GM12878 (cell line): ENCODE results near the gene NAMPT. TPM values are rescaled to one million over a fixed set of nuclear protein-coding genes. Genes with fewer than 3 reads are reported as not detected.
A peak's percentile ranks its signal among the peaks of the same experiment; 100 is the strongest.

Experiments
- ATF3 ChIP-seq: IDR thresholded peaks from 2 replicates; pipeline ENCODE4 v1.6.1; 2011; ENCODE audit warnings: low read depth, mild to moderate bottlenecking, low read length, moderate library complexity, borderline replicate concordance; ENCODE audit errors: extremely low read depth
- BCL11A ChIP-seq: IDR thresholded peaks from 2 replicates; pipeline ENCODE4 v1.6.1; 2011; ENCODE audit warnings: low read depth, low read length
- BHLHE40 ChIP-seq, 2 experiments: fragments of 450-650 bp in 1 of 2; IDR thresholded peaks; 2 replicates each; pipeline ENCODE4 v1.6.1; 2011 to 2017; ENCODE audit warnings: low read depth in 2 of 2, borderline replicate concordance in 1 of 2, improper control_type of control experiment in 1 of 2, low read length in 1 of 2, mild to moderate bottlenecking in 1 of 2
- CBX3 ChIP-seq: fragments of 200-600 bp; sonication (generic); IDR thresholded peaks from 2 replicates; pipeline ENCODE4 v1.6.1; 2016; ENCODE audit warnings: low read depth, borderline replicate concordance
- CHD2 ChIP-seq: IDR thresholded peaks from 2 replicates; pipeline ENCODE4 v1.6.1; 2011; ENCODE audit warnings: low read depth, low read length, improper control_type of control experiment, borderline replicate concordance
- E2F4 ChIP-seq: IDR thresholded peaks from 2 replicates; pipeline ENCODE4 v1.6.1; 2012; ENCODE audit warnings: low read depth, low read length, improper control_type of control experiment
- GATAD2B ChIP-seq: fragments of 450-650 bp; conservative IDR thresholded peaks from 2 replicates; pipeline ENCODE4 v1.6.1; 2017; ENCODE audit warnings: low read depth, mild to moderate bottlenecking, moderate library complexity
- IKZF2 ChIP-seq, 2 experiments: fragments of 450-650 bp; IDR thresholded peaks; 2 replicates each; pipeline ENCODE4 v1.6.1; 2017; ENCODE audit warnings: mild to moderate bottlenecking in 2 of 2, moderate library complexity in 2 of 2
- LARP7 ChIP-seq: fragments of 450-650 bp; IDR thresholded peaks from 2 replicates; pipeline ENCODE4 v1.6.1; 2017; ENCODE audit warnings: mild to moderate bottlenecking
- MYB ChIP-seq: fragments of 150-350 bp; IDR thresholded peaks from 2 replicates; pipeline ENCODE4 v1.6.1; 2014; ENCODE audit warnings: mild to moderate bottlenecking, low read depth, low read length, borderline replicate concordance
- NBN ChIP-seq: fragments of 450-650 bp; IDR thresholded peaks from 2 replicates; pipeline ENCODE4 v1.6.1; 2016
- RCOR1 ChIP-seq: conservative IDR thresholded peaks from 2 replicates; pipeline ENCODE4 v1.6.1; 2012; ENCODE audit warnings: low read depth, low read length, improper control_type of control experiment
- ZNF687 ChIP-seq: fragments of 450-650 bp; IDR thresholded peaks from 2 replicates; pipeline ENCODE4 v1.6.1; 2017; ENCODE audit warnings: mild to moderate bottlenecking, moderate library complexity
- polyA plus RNA-seq, 11 experiments: library from polyadenylated mRNA; depleted of rRNA in 4 of 11; unstranded in 6 of 11; stranded (reverse) in 5 of 11; fragments of >200 nt; fragmentation: Nextera tagmentation in 4 of 11; fragmentation: Illumina TruSeq in 1 of 11; extraction: Ambion mirVana in 4 of 11; extraction: Trizol in 1 of 11; gene quantifications; 1 replicate in 1 of 11; 2 replicates in 10 of 11; pipeline versions ENCODE4 v1.2.1 to v1.2.3, GENCODE V29; 2011 to 2016; ENCODE audit warnings: inconsistent platforms in 2 of 11, missing spikeins in 2 of 11, low read depth in 1 of 11
- total RNA-seq, 4 experiments: library from RNA; depleted of rRNA in 3 of 4; stranded (reverse); fragments of >200 nt in 3 of 4; fragmentation: Illumina TruSeq in 1 of 4; extraction: Trizol in 1 of 4; gene quantifications; 2 replicates each; pipeline versions ENCODE4 v1.2.1 to v1.2.3, GENCODE V29; 2013 to 2021
- TF ChIP-seq, protein P1 (sequence below): IDR thresholded peaks from 2 replicates; pipeline ENCODE4 v1.6.1; 2012; ENCODE audit warnings: low read length, inconsistent platforms
- TF ChIP-seq, protein P2 (sequence below): fragments of 450-650 bp; IDR thresholded peaks from 2 replicates; pipeline ENCODE4 v1.6.1; 2017; ENCODE audit warnings: borderline replicate concordance
- TF ChIP-seq, protein P3 (sequence below): fragments of 450-650 bp; IDR thresholded peaks from 2 replicates; pipeline ENCODE4 v1.6.1; 2017; ENCODE audit warnings: mild to moderate bottlenecking

NAMPT gene
- total and polyA plus RNA-seq, 10 of the 15 experiments (the other 5 are each of a cell fraction or from before 2014, with no cell fraction given): 28.3 to 173 (median 75.0) TPM

GRCh38 chr7:106285855-106286492, 1.2 kb upstream of the NAMPT start (continued):
- TF ChIP-seq, protein P1, sequence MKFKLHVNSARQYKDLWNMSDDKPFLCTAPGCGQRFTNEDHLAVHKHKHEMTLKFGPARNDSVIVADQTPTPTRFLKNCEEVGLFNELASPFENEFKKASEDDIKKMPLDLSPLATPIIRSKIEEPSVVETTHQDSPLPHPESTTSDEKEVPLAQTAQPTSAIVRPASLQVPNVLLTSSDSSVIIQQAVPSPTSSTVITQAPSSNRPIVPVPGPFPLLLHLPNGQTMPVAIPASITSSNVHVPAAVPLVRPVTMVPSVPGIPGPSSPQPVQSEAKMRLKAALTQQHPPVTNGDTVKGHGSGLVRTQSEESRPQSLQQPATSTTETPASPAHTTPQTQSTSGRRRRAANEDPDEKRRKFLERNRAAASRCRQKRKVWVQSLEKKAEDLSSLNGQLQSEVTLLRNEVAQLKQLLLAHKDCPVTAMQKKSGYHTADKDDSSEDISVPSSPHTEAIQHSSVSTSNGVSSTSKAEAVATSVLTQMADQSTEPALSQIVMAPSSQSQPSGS: peak; percentile 95
- TF ChIP-seq CHD2 (peak; percentile 64; the same call in 1 of the 2 replicates), ZNF687 (peak; percentile 76), IKZF2 (IDR thresholded peaks at IDR 0.05) (peak; percentile 79 to 87), RCOR1 (no peak), NBN (peak; percentile 63), LARP7 (no peak), E2F4 (no peak), CBX3 (no peak), BCL11A (peak; percentile 71; the same call in 1 of the 2 replicates), MYB (no peak), ATF3 (no peak), GATAD2B (0 out of 2 replicates have a peak, but pooled peaks have one; percentile 28), BHLHE40 (IDR thresholded peaks at IDR 0.05; ENCODE audit: borderline replicate concordance in 1 of 2, low read depth in 2 of 2, low read length in 1 of 2) (peak; percentile 80 to 81; a peak in 3 of 4 replicates)
- TF ChIP-seq, protein P2, sequence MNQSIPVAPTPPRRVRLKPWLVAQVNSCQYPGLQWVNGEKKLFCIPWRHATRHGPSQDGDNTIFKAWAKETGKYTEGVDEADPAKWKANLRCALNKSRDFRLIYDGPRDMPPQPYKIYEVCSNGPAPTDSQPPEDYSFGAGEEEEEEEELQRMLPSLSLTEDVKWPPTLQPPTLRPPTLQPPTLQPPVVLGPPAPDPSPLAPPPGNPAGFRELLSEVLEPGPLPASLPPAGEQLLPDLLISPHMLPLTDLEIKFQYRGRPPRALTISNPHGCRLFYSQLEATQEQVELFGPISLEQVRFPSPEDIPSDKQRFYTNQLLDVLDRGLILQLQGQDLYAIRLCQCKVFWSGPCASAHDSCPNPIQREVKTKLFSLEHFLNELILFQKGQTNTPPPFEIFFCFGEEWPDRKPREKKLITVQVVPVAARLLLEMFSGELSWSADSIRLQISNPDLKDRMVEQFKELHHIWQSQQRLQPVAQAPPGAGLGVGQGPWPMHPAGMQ: no peak
- TF ChIP-seq, protein P3, sequence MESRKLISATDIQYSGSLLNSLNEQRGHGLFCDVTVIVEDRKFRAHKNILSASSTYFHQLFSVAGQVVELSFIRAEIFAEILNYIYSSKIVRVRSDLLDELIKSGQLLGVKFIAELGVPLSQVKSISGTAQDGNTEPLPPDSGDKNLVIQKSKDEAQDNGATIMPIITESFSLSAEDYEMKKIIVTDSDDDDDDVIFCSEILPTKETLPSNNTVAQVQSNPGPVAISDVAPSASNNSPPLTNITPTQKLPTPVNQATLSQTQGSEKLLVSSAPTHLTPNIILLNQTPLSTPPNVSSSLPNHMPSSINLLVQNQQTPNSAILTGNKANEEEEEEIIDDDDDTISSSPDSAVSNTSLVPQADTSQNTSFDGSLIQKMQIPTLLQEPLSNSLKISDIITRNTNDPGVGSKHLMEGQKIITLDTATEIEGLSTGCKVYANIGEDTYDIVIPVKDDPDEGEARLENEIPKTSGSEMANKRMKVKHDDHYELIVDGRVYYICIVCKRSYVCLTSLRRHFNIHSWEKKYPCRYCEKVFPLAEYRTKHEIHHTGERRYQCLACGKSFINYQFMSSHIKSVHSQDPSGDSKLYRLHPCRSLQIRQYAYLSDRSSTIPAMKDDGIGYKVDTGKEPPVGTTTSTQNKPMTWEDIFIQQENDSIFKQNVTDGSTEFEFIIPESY: no peak
